ENCODE data around the gene CCDC68. TPM values are rescaled to one million over a fixed set of nuclear protein-coding genes. Genes with fewer than 3 reads are reported as not detected.

Gene CCDC68
- 16.0 and 25.5 TPM in 2 replicates for total RNA-seq (2022)
- Bru-seq, nascent RNA = percentile 79 among the genes with signal in this experiment
- BruChase-seq, experiment 1, labeled RNA remaining after a 6-hour chase = percentile 65 among the genes with signal in this experiment
- percentile 61 among the genes with signal in this experiment for BruChase-seq, experiment 2, labeled RNA remaining after a 2-hour chase
- long read RNA-seq, full-length matches to known transcripts = 1 of 20 reads
- long read RNA-seq, partial matches to known transcripts = 1 of 20 reads
- long read RNA-seq, other reads (novel, unspliced or antisense) = 18 of 20 reads

DNA sequence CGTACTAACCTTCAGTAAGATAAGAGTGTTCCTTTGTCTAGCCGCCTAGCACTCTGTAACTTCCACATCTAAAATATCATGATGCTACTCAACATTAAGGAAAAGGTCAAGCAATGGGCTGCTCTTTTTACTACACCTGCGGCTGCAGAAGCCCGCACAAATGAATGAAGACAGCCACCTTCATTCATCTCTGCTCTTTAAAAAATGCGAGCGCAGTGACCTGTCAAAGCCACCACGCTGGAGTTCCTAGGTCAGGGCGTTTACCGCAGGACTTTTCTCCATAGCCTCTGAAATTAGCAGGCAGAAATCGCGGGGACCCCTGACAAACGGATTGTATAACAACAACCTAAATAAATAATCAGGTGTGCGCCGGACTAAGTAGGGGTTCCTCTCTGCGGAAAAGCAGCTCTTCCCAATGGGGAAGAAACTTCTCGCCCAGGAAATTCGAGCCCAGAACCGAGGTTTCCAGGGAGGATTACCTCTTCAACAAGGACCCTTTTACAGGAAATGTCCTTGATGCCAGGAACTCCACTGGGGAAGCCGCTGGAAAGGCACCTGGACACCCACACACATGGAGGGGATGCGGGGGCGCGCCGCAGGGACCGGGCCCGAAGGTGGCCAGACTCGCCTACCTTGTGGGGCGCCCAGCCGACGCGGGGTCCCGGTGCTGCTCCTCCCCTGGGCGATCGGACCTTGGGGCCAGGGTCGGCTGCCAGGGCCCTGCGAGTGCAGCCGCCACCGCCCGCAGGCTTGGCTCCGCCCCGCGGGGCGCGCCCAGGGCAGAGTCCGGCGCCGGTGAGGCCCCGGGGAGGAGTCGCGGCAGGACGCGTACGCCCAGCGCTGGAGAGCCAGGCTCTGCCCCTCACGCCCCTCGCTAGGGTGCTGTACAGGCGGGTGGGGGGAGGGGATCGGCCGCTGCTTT, at the start of gene CCDC68:
CCDC68 (minus strand) TSS at position 758 of the 922 bp plus-strand sequence. CDS start 16,670 bp downstream, outside the sequence.
- Mint-ChIP-seq H3K27ac (ENCODE audit: unreplicated experiment) (peak within 1 kb of the TSS; percentile 28), H3K36me3 (ENCODE audit: insufficient read depth, unreplicated experiment) (peaks cover 12% of the 10 kb centered on the region), H3K4me1 (ENCODE audit: low read depth, unreplicated experiment) (peaks cover 35% of the 10 kb centered on the region), H3K9me3 (ENCODE audit: low read depth, unreplicated experiment) (peaks cover 3% of the 10 kb centered on the region), H3K4me3 (ENCODE audit: low read depth, unreplicated experiment) (peak within 1 kb of the TSS; percentile 82), H3K27me3 (ENCODE audit: unreplicated experiment) (no peaks in the 10 kb centered on the region)
- DNase-seq = peak; percentile 89
- intact Hi-C loops (cut with micrococcal nuclease; ENCODE audit: unreplicated experiment) = loop anchor here (10.0 kb wide), 1 partner anchor 514 kb away; no protein-coding TSS in a partner anchor
- no TSS peak for BruUV-seq (replicated peaks)
- CTCF ChIA-PET = interaction anchor here (0.7 to 0.9 kb wide), 2 partner anchors 35 to 130 kb away, joined by 3 to 4 read pairs; no protein-coding TSS in a partner anchor
- no peak for TF ChIP-seq CTCF (IDR thresholded peaks at IDR 0.05; ENCODE audit: unreplicated experiment)

- intact Hi-C loops (cut with micrococcal nuclease; ENCODE audit: unreplicated experiment) = no loop called here
- peak overlapping the region; percentile 33 for H3K27ac Mint-ChIP-seq (ENCODE audit: unreplicated experiment)
- H3K36me3 Mint-ChIP-seq (ENCODE audit: insufficient read depth, unreplicated experiment) = peaks cover 3% of the 10 kb centered on the region
- H3K27me3 Mint-ChIP-seq (ENCODE audit: unreplicated experiment) = no peaks in the 10 kb centered on the region
- no peak overlapping the region for H3K4me3 Mint-ChIP-seq (ENCODE audit: low read depth, unreplicated experiment)
- CTCF ChIA-PET = interaction anchor here (0.6 to 0.7 kb wide), 2 partner anchors 94 to 318 kb away, joined by 3 to 4 read pairs; no protein-coding TSS in a partner anchor
- peaks cover 39% of the 10 kb centered on the region for H3K4me1 Mint-ChIP-seq (ENCODE audit: low read depth, unreplicated experiment)
- no TSS peak for BruUV-seq (replicated peaks)
- no peak for TF ChIP-seq CTCF (IDR thresholded peaks at IDR 0.05; ENCODE audit: unreplicated experiment)
- H3K9me3 Mint-ChIP-seq (ENCODE audit: low read depth, unreplicated experiment) = peaks cover 2% of the 10 kb centered on the region
- DNase-seq = no peak
Measured at GRCh38 chr18:55007602-55008001, 48.3 kb upstream of the CCDC68 start.

DNA sequence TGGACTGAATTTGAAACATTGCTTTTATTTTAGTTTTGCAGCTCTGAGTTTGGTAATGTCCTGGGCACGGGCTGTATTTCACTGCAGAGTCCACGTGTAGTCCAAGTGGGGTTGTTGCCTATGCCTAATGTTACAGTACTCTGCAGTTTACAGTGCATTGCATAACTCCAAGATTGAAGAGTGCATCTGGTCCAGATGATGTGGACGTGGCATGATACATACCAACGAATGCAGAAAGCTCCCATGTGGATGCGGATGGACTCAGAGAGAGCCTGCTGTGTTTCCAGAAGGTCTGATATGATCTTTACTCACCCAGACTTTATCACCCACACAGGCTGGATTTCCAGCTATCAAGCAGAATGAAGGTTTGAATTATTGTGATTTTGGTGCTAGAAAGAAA, 44.4 kb upstream of the CCDC68 start:
- no peak for DNase-seq
- peaks cover 42% of the 10 kb centered on the region for H3K4me1 Mint-ChIP-seq (ENCODE audit: low read depth, unreplicated experiment)
- H3K27me3 Mint-ChIP-seq (ENCODE audit: unreplicated experiment) = no peaks in the 10 kb centered on the region
- peaks cover 2% of the 10 kb centered on the region for H3K9me3 Mint-ChIP-seq (ENCODE audit: low read depth, unreplicated experiment)
- intact Hi-C loops (cut with micrococcal nuclease; ENCODE audit: unreplicated experiment) = no loop called here
- no peaks in the 10 kb centered on the region for H3K36me3 Mint-ChIP-seq (ENCODE audit: insufficient read depth, unreplicated experiment)
- no peak overlapping the region for H3K27ac Mint-ChIP-seq (ENCODE audit: unreplicated experiment)
- BruUV-seq (replicated peaks) = no TSS peak
- CTCF ChIA-PET = no interaction called here
- H3K4me3 Mint-ChIP-seq (ENCODE audit: low read depth, unreplicated experiment) = no peak overlapping the region
- TF ChIP-seq CTCF (IDR thresholded peaks at IDR 0.05; ENCODE audit: unreplicated experiment) = no peak

GRCh38 chr18:55002261-55002660, 43.0 kb upstream of the CCDC68 start:
- peaks cover 27% of the 10 kb centered on the region for H3K4me1 Mint-ChIP-seq (ENCODE audit: low read depth, unreplicated experiment)
- no peaks in the 10 kb centered on the region for H3K36me3 Mint-ChIP-seq (ENCODE audit: insufficient read depth, unreplicated experiment)
- CTCF ChIA-PET = interaction anchor here (0.6 to 0.7 kb wide), 2 partner anchors 10 to 422 kb away, joined by 3 read pairs; no protein-coding TSS in a partner anchor
- H3K27me3 Mint-ChIP-seq (ENCODE audit: unreplicated experiment) = no peaks in the 10 kb centered on the region
- BruUV-seq (replicated peaks) = no TSS peak
- no peak for DNase-seq
- TF ChIP-seq CTCF (IDR thresholded peaks at IDR 0.05; ENCODE audit: unreplicated experiment) = no peak
- H3K9me3 Mint-ChIP-seq (ENCODE audit: low read depth, unreplicated experiment) = peaks cover 2% of the 10 kb centered on the region
- H3K27ac Mint-ChIP-seq (ENCODE audit: unreplicated experiment) = peak overlapping the region; percentile 87
- intact Hi-C loops (cut with micrococcal nuclease; ENCODE audit: unreplicated experiment) = no loop called here
- no peak overlapping the region for H3K4me3 Mint-ChIP-seq (ENCODE audit: low read depth, unreplicated experiment)
